GM10847 (cell line): Measurements from ENCODE around the gene AFF1.

Experiments used
- POLR2A ChIP-seq: IDR thresholded peaks from 2 replicates; pipeline ENCODE4 v1.6.1; 2011; ENCODE audit not compliant: insufficient read length; ENCODE audit errors: extremely low read depth

AFF1 gene

GRCh38 chr4:87081826-87082225 lies 147.0 kb downstream of the AFF1 start:
- TF ChIP-seq POLR2A: no peak

DNA sequence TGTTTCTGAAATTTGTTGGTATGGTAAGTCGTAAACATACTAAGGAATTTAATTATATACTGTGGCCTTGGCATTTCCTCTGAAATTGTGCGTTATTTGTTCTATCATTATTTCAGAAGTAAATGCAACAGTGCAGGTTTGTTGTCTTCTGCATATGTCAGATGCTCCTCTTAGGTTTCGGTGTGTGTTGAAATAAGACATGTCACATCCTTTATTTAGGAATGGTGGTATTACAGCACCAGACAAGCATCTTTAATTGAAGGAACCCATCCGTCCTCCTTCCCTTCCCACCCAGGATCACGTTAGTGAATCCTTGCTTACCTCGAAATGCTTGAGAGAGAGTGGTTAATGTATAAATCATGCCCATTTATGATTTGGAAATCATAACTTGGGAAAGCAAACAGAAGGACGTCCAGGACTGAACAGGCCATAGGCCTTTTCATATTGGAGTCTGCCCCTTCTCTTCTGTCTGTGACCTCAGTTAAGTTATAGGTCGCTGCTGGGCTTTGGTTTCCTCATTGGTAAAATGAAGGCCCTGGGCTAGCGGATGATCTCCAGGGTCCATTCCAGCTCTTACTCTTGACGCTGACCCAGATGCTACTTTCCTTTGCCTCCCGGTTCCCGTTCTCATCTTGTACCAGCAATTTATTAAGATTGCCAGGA lies 151.5 kb downstream of the AFF1 start:
- no peak for TF ChIP-seq POLR2A

DNA sequence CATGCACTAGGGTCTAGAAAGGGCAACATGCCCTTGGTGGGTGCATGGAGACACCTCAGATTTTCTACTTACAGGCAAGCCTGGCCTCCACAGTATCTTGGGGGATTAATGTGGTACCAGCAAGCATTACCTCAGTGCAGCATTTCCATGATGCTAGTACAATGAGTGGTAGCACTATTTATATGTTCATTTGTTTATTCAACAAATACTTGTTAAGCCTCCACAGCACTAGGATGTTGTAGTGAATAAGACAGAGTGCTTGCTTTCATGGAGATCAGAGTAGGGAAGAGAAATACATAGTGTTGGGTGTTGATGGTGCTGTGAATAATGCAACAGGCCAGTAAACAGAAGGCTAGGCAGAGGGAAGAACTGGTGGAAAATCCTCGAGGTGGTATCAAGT lies 152.2 kb downstream of the AFF1 start:
- TF ChIP-seq POLR2A: no peak

- TF ChIP-seq POLR2A: no peak
Measured at GRCh38 chr4:87087420-87087819, 152.6 kb downstream of the AFF1 start.

DNA sequence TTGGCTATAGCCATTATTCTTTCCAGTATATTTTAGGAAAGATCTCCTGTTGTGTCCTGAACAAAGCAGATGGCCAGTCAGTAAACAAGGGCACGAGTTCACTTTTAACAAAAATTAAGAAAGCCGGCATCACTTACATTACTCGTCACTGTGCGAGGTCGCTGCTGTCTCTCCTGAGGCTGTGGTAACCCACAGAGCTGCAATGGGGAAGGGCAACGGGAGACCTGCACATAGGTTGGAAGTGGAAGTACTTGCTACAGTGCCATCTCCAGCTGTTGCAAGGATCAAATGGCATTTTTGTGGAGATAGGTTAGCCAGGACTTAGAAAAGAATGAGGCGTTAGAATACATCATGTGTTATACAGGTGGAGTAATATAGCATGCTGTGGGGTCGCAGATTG lies 153.4 kb downstream of the AFF1 start:
- TF ChIP-seq POLR2A: no peak

- no peak for TF ChIP-seq POLR2A
Measured at GRCh38 chr4:87089368-87089767, 154.6 kb downstream of the AFF1 start.

DNA sequence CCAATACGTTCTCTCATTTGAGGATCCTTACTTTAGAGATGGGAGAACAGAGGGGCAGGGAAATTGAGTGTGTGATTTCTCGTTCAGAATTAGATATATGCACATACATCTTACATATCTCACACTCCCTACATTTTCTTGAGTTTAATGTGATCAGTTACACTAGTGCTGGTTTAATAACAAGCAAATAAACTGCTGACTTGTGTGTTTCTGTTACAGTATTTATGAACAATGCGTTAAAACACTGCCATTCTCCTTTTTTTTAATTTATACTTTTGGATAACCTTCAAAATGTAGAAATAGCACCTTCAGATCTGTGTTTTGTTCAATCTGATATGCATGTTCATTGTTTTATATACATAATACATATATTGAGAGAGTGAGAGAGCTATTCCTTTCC lies 155.5 kb downstream of the AFF1 start:
- no peak for TF ChIP-seq POLR2A

- no peak for TF ChIP-seq POLR2A
Measured at GRCh38 chr4:87092389-87093141, 157.8 kb downstream of the AFF1 start.

DNA sequence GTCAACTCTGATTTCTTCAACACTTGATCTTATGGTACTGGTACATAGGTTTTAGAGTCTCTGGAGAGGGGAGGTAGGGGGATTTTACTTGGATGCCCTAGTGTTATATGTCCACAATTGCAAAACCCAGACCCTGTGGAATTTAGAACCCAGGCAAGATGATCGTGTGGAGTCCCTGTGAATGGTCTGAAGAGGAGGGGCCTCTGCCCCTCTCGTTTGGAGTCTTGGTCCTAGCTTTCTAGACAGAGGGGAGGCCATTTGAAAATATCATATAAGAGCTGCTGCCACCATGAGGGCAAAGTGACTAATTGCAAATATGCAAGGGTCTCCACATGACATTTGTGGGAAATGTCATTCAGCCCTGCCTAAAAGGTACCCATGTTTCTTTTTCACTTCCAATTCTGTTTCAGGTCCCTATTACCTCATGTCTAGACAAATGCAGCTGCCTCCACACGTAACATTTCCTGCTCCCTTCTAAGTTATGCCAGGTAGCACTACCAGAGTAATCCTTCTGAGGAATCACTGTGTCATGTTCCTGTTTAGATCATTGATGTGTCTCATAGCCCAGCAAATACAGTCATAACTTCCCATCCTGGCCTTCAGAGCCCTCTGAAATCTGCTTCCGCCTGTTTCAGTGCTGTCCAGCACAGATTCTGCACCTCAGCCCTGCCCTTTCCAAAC lies 158.8 kb downstream of the AFF1 start:
- no peak for TF ChIP-seq POLR2A

DNA sequence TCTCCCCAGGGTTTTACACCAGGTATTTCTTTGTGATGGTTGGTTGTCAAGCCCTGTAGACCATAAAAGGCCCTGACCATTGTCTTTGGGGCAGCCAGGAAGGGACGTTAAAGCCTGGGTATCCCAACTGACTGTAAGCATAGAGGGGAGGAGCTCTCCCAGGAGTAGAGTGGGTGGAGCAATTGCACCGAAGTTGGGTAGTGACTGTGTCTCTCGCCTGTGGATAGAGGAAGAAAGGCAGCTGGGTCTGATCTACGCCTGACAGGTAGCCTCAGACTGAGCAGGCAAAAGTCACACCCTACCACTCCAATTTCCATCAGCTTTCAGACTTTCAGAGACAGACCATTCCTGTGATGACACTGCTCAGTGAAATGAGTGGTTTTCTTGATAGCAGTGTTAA lies 162.3 kb downstream of the AFF1 start:
- no peak for TF ChIP-seq POLR2A

GRCh38 chr4:87100168-87100567 lies 165.4 kb downstream of the AFF1 start:
- no peak for TF ChIP-seq POLR2A

GRCh38 chr4:87101543-87102199 lies 166.9 kb downstream of the AFF1 start:
- no peak for TF ChIP-seq POLR2A

DNA sequence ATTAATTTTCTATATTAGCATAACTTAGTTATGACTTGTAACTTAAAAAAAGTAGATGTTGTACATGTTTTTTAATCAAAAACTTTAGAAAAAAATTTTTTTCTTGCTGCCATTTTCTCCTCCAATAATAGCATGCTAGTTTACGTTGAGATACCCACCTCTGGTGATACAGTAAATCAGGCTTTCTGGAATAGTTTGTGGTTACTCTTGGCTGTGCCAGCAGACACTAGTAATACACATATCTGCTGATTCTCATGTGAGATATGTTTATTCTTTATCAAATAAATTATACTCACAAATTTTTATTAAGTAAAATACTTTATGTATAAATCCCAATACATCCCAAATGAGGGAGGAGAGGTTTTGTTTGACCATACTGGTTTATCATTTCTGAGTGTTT lies 168.3 kb downstream of the AFF1 start:
- no peak for TF ChIP-seq POLR2A

DNA sequence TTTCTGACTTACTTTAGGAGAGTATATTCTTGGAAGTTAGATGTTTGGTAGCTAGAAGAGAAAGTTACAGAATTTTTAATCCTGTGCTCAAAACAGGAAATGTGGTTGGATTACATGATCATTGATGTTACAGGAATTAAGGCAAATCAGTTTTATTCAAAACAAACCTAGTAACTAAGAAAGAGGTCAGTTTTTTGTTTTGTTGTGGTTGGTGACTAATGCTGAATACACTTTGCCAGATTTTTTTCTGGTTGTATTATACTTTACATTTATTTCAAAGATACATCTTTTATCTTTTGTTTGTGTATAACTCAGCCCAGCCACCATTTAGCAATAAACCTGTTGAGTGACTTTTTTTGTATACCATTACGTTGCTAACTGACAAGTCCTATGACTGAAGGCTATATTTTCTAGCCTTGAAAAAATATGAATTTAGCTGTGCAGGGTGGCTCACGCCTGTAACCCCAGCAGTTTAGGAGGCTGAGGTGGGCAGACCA lies 168.9 kb downstream of the AFF1 start:
- TF ChIP-seq POLR2A: no peak

GRCh38 chr4:87105101-87105845 lies 170.5 kb downstream of the AFF1 start:
- TF ChIP-seq POLR2A: no peak

DNA sequence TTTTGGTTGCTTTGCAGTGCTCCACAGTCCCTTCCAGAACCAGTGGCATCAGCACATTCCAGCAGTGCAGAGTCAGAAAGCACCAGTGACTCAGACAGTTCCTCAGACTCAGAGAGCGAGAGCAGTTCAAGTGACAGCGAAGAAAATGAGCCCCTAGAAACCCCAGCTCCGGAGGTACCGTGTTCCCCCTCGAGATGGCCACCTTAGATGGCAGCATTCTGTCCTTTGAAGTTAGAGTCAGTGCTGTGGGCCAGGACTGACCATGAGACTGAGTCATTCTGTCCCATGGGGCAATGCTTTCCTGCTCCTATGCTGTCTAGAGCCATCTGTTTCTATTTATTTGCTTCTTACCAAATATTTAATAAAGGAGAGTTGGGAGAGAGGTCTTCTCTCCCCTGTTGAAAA lies 173.3 kb downstream of the AFF1 start:
- no peak for TF ChIP-seq POLR2A

DNA sequence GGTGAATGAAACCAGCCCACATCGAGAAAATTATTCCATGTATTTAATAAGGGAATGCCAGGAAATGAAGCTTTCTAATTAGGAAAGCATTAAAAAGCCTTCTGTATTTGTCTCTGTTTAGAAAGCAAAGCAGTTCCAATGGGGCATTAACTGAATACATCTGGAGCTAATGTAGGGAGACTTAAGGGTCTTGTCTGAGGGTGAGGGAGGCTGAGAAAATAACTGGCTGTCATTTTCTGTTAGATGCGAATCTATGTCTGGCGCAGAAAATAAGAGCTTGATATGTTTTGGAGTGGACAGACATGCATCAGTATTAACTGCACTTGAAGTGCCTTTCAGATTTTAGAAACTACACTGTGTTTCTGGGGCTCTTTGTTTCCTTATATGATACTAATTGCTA lies 174.3 kb downstream of the AFF1 start:
- no peak for TF ChIP-seq POLR2A
